Endothelial cell (in vitro differentiated cells): ENCODE results near the gene CRIP1. TPM values are rescaled to one million over a fixed set of nuclear protein-coding genes. Genes with fewer than 3 reads are reported as not detected.

Source experiments
- DNase-seq: peaks from one replicate; pipeline ENCODE4 v3.0.0; 2021; ENCODE audit warnings: low spot score
- H3K27ac Mint-ChIP-seq: one replicate; pipeline ENCODE4 v1.8.0; 2021; ENCODE audit warnings: mixed read lengths, inconsistent platforms; ENCODE audit not compliant: unreplicated experiment
- H3K27me3 Mint-ChIP-seq: one replicate; pipeline ENCODE4 v1.8.0; 2021; ENCODE audit warnings: mild to moderate bottlenecking, moderate library complexity, mixed read lengths, inconsistent platforms; ENCODE audit not compliant: unreplicated experiment
- H3K36me3 Mint-ChIP-seq: one replicate; pipeline ENCODE4 v1.8.0; 2021; ENCODE audit warnings: mild to moderate bottlenecking, low read depth, mixed read lengths, inconsistent platforms; ENCODE audit not compliant: unreplicated experiment
- H3K4me1 Mint-ChIP-seq: one replicate; pipeline ENCODE4 v1.8.0; 2021; ENCODE audit warnings: mild to moderate bottlenecking, mixed read lengths, inconsistent platforms; ENCODE audit not compliant: unreplicated experiment
- H3K4me3 Mint-ChIP-seq: one replicate; pipeline ENCODE4 v1.8.0; 2021; ENCODE audit warnings: mild to moderate bottlenecking, mixed read lengths, inconsistent platforms; ENCODE audit not compliant: unreplicated experiment
- H3K9me3 Mint-ChIP-seq: one replicate; pipeline ENCODE4 v1.8.0; 2021; ENCODE audit warnings: mixed read lengths, inconsistent platforms; ENCODE audit not compliant: unreplicated experiment
- CTCF ChIP-seq: fragments of 200-600 bp; sonication (generic); IDR thresholded peaks from one replicate; pipeline ENCODE4 v1.5.0; 2021; ENCODE audit warnings: antibody characterized with exemption; ENCODE audit not compliant: unreplicated experiment
- long read RNA-seq: library from polyadenylated mRNA; unstranded; transcript quantifications from one replicate; pipeline ENCODE4 v2.0.0, GENCODE V29; 2020; ENCODE audit not compliant: unreplicated experiment
- total RNA-seq: library from RNA; stranded (reverse); fragmentation: NEBNext Ultra II Directional; extraction: Animal tissue kit (Norgen Biotek cat#: 25700); gene quantifications from one replicate; pipeline ENCODE4 v1.2.1, GENCODE V29; 2021; ENCODE audit not compliant: unreplicated experiment

The CRIP1 gene, protein sequence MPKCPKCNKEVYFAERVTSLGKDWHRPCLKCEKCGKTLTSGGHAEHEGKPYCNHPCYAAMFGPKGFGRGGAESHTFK
- total RNA-seq: 2.5 TPM
- long read RNA-seq: 0 reads

DNA sequence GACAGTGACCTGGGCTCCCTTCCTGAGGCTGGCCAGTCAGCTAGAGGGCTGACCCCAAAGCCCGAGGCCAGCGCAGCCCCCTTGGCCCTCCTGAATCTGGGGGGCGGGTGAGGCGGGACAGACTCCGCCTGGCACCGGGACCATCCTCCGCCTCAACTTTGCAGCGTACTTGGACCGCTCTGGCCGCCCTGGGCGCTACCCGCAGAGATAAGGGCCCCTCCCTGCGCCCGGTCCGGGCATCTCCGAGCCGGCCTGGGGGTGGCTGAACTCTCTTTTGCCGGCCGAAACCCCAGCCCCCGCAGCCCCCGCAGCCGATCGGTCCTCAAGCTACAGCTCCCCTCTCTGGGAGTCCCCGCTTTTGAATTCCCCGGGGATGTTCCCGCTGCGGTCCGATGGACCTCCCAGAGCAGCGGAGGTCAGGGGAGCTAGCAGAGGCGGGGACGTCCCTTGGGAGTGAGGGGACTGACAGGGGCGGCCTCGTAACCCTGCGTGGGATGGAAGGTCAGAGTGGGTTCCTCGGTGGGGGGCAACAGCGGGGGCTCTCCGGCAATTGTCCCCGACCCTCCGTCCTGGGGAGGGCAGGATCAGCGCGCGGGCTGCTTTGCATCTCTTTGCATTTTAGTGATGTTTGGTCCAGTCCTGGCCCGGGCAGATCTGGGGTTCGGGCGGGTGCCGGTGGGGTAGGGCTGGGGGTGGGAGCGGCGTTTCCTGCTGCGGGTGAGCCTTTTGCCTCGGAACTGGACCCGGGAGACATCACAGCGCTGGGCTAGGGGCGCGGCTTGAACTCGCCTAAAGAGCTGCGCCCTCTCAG lies at the start of gene CRIP1:
TSS of gene CRIP1 (plus strand) at position 724 of the 811 bp plus-strand sequence. CDS start 374 bp downstream, outside the sequence.
- no peak within 1 kb of the TSS for H3K27ac Mint-ChIP-seq
- TF ChIP-seq CTCF: no peak
- peaks cover 4% of the 10 kb centered on the region for H3K36me3 Mint-ChIP-seq
- peaks cover 15% of the 10 kb centered on the region for H3K4me1 Mint-ChIP-seq
- H3K4me3 Mint-ChIP-seq: no peak within 1 kb of the TSS
- no peak for DNase-seq
- H3K9me3 Mint-ChIP-seq: no peaks in the 10 kb centered on the region
- peaks cover 31% of the 10 kb centered on the region for H3K27me3 Mint-ChIP-seq

- Mint-ChIP-seq H3K4me3 (no peak overlapping the region), H3K27ac (no peak overlapping the region), H3K4me1 (no peaks in the 10 kb centered on the region), H3K36me3 (peaks cover 13% of the 10 kb centered on the region), H3K9me3 (no peaks in the 10 kb centered on the region), H3K27me3 (peaks cover 5% of the 10 kb centered on the region)
- DNase-seq: no peak
- TF ChIP-seq CTCF: no peak
These were observed 49.6 kb upstream of the CRIP1 start for GRCh38 chr14:105436891-105437722.

DNA sequence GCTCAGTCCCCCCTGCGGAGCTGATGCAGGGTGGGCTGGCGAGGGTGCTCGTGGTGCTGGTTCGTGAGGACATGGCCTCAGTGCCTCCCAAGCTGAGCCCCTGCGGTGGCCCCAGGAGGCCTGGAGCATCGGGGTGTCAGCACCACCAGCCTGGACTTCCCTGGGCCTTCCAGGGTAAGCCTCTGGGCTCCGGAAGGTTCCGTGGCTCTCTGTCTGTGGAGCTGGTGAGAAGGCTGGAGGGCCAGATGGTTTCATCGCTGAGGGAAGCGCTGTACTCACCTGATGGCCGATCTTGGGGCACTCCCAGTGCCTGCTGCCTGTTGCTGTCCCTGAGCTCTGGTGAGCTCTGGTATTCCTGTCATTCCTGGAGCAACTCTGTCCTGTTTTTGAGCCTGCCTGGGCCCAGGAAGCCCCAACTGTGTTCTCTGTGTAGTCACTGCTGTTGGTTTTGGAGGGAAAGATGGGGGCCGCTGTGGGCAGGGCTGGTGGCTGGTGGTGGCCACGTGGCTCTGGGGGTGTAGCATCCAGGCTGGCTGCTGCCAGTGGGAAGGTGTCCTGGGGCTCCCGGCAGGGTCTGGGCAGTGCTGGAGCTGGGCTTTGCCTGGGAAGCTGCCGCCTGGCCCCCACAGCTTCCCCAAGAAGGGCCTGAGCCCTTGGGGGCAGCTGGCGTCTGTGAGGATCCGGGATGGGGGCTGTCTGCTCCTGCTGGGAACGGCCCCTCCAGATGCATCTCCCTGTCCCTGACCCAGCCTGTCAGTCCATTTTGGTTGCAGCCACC lies 48.8 kb upstream of the CRIP1 start:
- H3K36me3 Mint-ChIP-seq: peaks cover 18% of the 10 kb centered on the region

DNA sequence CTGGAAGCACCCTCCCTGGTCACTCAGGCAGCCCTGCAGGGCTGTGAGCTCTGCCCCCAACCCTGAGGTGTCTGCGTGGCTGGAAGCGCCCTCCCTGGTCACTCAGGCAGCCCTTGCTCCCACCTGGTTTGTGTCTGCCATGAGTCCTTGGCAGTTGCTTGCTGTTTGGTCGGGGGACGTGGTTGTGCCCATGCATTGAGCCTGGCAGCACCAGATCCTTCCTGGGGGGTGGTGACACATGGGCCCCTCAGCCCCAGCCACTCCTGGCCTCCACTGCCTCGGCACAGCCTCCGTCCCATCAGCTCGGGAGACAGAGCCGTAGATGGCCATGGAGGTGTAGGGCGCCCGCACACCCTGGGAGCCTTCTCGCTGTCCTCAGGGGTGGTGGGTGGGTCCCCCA lies 47.5 kb upstream of the CRIP1 start:
- H3K9me3 Mint-ChIP-seq: no peaks in the 10 kb centered on the region
- H3K36me3 Mint-ChIP-seq: peaks cover 18% of the 10 kb centered on the region
- H3K4me1 Mint-ChIP-seq: no peaks in the 10 kb centered on the region

More for the DNA sequence above, 48.8 kb upstream of the CRIP1 start:
- Mint-ChIP-seq H3K4me3 (no peak overlapping the region), H3K4me1 (no peaks in the 10 kb centered on the region), H3K9me3 (no peaks in the 10 kb centered on the region), H3K27me3 (peaks cover 8% of the 10 kb centered on the region), H3K27ac (no peak overlapping the region)
- no peak for TF ChIP-seq CTCF
- DNase-seq: no peak

More for the DNA sequence above, 47.5 kb upstream of the CRIP1 start:
- H3K4me3 Mint-ChIP-seq: no peak overlapping the region
- DNase-seq: no peak
- peaks cover 8% of the 10 kb centered on the region for H3K27me3 Mint-ChIP-seq
- H3K27ac Mint-ChIP-seq: no peak overlapping the region
- no peak for TF ChIP-seq CTCF
